Activated CD4-positive, alpha-beta T cell treated with anti-CD3 and anti-CD28 coated beads, Interleukin-2, amount 50 U/mL, for 16 hours (primary cell): ENCODE data around the gene YIPF7.

Source experiments
- DNase-seq: peaks from one replicate; pipeline ENCODE4 v3.0.0-alpha.2; 2020

Gene YIPF7

DNA sequence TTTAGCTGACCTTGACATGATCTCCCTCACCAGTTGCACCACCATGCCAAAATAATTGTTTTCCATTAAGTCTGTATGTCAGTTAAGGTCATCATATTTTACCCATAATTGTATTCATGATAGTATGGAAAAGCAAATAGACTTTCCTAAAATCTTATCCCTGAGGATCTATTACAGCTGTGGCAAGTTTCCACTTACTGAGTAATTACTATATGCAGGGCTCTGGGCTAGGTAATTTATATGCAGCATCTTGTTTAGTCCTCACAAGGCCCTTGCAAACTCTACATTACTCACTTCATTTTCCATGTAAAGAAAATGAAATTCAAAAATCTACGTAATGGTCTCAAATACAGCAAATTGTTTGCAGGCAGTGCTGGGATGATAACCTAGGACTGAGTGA, 34.8 kb downstream of the YIPF7 start:
- DNase-seq = no peak

GRCh38 chr4:44583393-44583792, 68.0 kb downstream of the YIPF7 start:
- DNase-seq = no peak

- no peak for DNase-seq
Observed at GRCh38 chr4:44580231-44580630, 71.2 kb downstream of the YIPF7 start.

GRCh38 chr4:44578954-44579353, 72.5 kb downstream of the YIPF7 start:
- no peak for DNase-seq
